GM20000 (cell line): ENCODE measurements around the gene ARID5A.

Source experiments
- DNase-seq: peaks from one replicate; pipeline ENCODE4 v3.0.0; 2012; ENCODE audit warnings: low spot score
- CTCF ChIP-seq: IDR thresholded peaks from 2 replicates; pipeline ENCODE4 v1.5.1; 2012; ENCODE audit warnings: mild to moderate bottlenecking, control low read depth; ENCODE audit errors: extremely low read depth, missing control alignments

Gene ARID5A

GRCh38 chr2:96525211-96525507, 11.4 kb upstream of the ARID5A start:
- no peak for TF ChIP-seq CTCF
- no peak for DNase-seq

GRCh38 chr2:96526101-96526591, 10.4 kb upstream of the ARID5A start:
- DNase-seq: no peak
- no peak for TF ChIP-seq CTCF

GRCh38 chr2:96526615-96527285, 9.8 kb upstream of the ARID5A start:
- no peak for DNase-seq
- no peak for TF ChIP-seq CTCF

GRCh38 chr2:96527286-96528005, 9.1 kb upstream of the ARID5A start:
- TF ChIP-seq CTCF: no peak
- DNase-seq: peak; percentile 87

GRCh38 chr2:96528006-96528699, 8.4 kb upstream of the ARID5A start:
- no peak for TF ChIP-seq CTCF
- no peak for DNase-seq

GRCh38 chr2:96528700-96529375, 7.7 kb upstream of the ARID5A start:
- no peak for DNase-seq
- no peak for TF ChIP-seq CTCF
